ENCODE measurements around the gene CNIH4. TPM values are rescaled to one million over a fixed set of nuclear protein-coding genes. Genes with fewer than 3 reads are reported as not detected.
"Not testable (repeated sequence)": the region's sequence is repeated elsewhere in the genome, so short reads cannot be mapped to it uniquely, and the experiment has no call there.

Gene CNIH4
- 21.5 TPM for polyA plus RNA-seq

DNA sequence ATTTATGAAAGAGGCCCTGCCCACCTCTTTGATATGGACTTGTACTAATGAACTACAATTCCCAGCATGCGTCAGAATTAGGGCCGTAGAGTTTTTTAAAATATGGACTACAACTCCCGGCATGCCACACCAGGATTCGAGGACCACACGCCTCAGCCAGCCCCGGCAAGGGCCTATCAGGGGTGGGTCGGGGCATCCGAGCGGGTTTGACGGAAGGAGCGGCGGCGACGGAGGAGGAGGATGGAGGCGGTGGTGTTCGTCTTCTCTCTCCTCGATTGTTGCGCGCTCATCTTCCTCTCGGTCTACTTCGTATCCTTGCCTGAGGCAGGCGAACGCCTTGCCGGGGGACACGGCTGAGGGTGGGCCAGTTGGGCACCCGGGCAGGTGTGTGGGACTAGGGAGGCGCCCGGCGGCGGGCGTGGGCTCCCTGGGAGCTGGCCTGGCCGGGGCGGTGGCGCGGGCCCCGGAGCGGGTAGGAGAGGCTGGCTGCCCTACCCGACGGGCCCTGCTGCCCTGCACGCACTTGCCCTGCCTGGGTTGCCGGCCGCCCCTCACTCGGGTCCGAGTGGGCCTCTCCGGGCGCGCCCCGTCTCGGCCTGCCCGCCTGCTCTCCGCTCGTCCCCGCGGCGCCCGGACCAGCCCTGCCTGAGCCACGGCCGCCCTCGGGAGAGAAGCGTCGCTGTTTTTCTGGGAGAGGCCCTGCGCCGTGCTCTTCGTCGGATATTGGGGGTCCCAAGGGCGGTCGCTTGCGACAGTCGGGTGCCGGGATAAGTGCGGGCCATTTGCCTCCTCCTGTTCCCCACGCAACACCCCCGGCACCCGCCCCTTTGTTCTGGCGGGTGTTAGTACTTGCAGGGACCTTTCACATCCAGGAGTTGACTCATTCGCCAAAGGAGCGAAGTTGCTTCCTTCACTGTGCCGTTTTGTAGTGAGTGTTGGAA, at the start of gene CNIH4:
Gene CNIH4 (plus strand): TSS at position 195 of the 941 bp plus-strand sequence. CDS start 46 bp downstream, at position 241.
- Mint-ChIP-seq H3K27ac (peak within 1 kb of the TSS; percentile 40 to 98 (median 85)), H3K4me1 (peaks cover 15 to 23% (median 15%) of the 10 kb centered on the region in 3 donors), H3K4me3 (peak within 1 kb of the TSS; percentile 91 to 98 (median 95)), H3K27me3 (no peaks in the 10 kb centered on the region), H3K9me3 (no peaks in the 10 kb centered on the region), H3K36me3 (peaks cover 4% of the 10 kb centered on the region)

DNA sequence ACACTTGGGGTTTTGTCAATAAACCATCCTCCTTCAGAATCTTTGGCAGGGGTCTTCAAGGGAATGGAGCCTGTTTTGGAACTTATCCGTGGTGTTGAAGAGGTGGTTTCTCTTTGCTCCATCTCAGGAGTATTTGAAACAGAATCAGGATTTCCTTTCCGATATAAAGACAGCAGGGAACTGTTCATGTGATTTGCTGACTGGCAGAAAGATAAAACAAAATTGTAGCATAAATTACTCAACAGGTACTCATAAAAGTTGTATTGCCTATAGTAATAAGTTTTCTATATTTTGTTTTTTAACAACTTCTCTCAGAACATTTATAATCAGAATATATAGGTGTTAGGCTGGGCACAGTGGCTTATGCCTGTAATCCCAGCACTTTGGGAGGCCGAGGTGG, 48.6 kb upstream of the CNIH4 start:
- no peaks in the 10 kb centered on the region for H3K27me3 Mint-ChIP-seq
- no peak overlapping the region for H3K27ac Mint-ChIP-seq
- peaks cover 0 to 1% (median 0%) of the 10 kb centered on the region in 3 donors for H3K4me1 Mint-ChIP-seq
- no peak overlapping the region for H3K4me3 Mint-ChIP-seq
- no peaks in the 10 kb centered on the region for H3K9me3 Mint-ChIP-seq
- H3K36me3 Mint-ChIP-seq, result peaks cover 3% of the 10 kb centered on the region

GRCh38 chr1:224311503-224311902, 45.2 kb upstream of the CNIH4 start:
- not testable (repeated sequence) for H3K4me1 Mint-ChIP-seq, H3K4me3 Mint-ChIP-seq, H3K9me3 Mint-ChIP-seq, H3K36me3 Mint-ChIP-seq, H3K27ac Mint-ChIP-seq, H3K27me3 Mint-ChIP-seq

DNA sequence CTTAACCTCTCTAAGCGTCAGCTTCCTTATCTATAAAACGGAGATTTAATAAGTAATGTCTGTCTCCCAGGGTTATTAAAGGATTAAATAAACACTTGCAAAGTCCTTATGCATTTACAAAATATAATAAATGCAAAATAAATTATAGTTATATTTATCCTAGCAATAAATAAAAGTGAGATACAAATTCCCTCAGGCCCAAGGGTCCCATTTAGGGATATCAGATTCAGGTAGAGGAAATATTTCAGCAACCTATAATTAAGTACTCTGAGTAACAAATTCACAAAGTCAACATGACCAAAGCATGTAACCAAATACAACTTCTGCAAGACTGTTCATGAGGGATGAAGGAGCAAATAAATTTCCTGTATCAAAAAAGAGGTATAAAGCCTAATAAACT, 44.7 kb upstream of the CNIH4 start:
- Mint-ChIP-seq H3K27me3 (no peaks in the 10 kb centered on the region), H3K9me3 (no peaks in the 10 kb centered on the region)

GRCh38 chr1:224317383-224318045, 39.2 kb upstream of the CNIH4 start:
- Mint-ChIP-seq H3K9me3 (no peaks in the 10 kb centered on the region), H3K27ac (no peak overlapping the region), H3K36me3 (peaks cover 7% of the 10 kb centered on the region), H3K27me3 (no peaks in the 10 kb centered on the region), H3K4me3 (no peak overlapping the region), H3K4me1 (peaks cover 2 to 10% (median 5%) of the 10 kb centered on the region in 3 donors)

More for the DNA sequence above, 44.7 kb upstream of the CNIH4 start:
- Mint-ChIP-seq H3K36me3 (peaks cover 7% of the 10 kb centered on the region), H3K4me3 (no peak overlapping the region), H3K27ac (no peak overlapping the region), H3K4me1 (peaks cover 0 to 5% (median 2%) of the 10 kb centered on the region in 3 donors)

- Mint-ChIP-seq H3K4me1 (peaks cover 4 to 13% (median 11%) of the 10 kb centered on the region in 3 donors), H3K9me3 (no peaks in the 10 kb centered on the region), H3K27ac (no peak overlapping the region), H3K4me3 (no peak overlapping the region), H3K36me3 (peaks cover 7% of the 10 kb centered on the region), H3K27me3 (no peaks in the 10 kb centered on the region)
Measured at GRCh38 chr1:224321706-224322105, 35.0 kb upstream of the CNIH4 start.

- Mint-ChIP-seq H3K4me1 (peaks cover 17 to 38% (median 36%) of the 10 kb centered on the region in 3 donors), H3K4me3 (peak overlapping the region in 1 of 4 donors; percentile 29), H3K36me3 (peaks cover 6% of the 10 kb centered on the region), H3K27ac (no peak overlapping the region), H3K27me3 (no peaks in the 10 kb centered on the region), H3K9me3 (no peaks in the 10 kb centered on the region)
Measured at GRCh38 chr1:224325959-224326358, 30.7 kb upstream of the CNIH4 start.

GRCh38 chr1:224328644-224329043, 28.0 kb upstream of the CNIH4 start:
- Mint-ChIP-seq H3K27me3 (no peaks in the 10 kb centered on the region), H3K4me3 (peak overlapping the region; percentile 55 to 99 (median 80)), H3K9me3 (no peaks in the 10 kb centered on the region), H3K4me1 (peaks cover 21 to 37% (median 31%) of the 10 kb centered on the region in 3 donors), H3K27ac (peak overlapping the region in 2 of 3 donors; percentile 99 to 100), H3K36me3 (peaks cover 4% of the 10 kb centered on the region)

GRCh38 chr1:224329484-224329841, 27.2 kb upstream of the CNIH4 start:
- Mint-ChIP-seq H3K4me3 (peak overlapping the region; percentile 95 to 100 (median 98)), H3K27ac (peak overlapping the region; percentile 99 to 100 (median 100)), H3K4me1 (peaks cover 19 to 39% (median 31%) of the 10 kb centered on the region in 3 donors), H3K36me3 (peaks cover 4% of the 10 kb centered on the region), H3K9me3 (no peaks in the 10 kb centered on the region), H3K27me3 (no peaks in the 10 kb centered on the region)

- Mint-ChIP-seq H3K4me3 (peak within 1 kb of the TSS; percentile 95 to 100 (median 98)), H3K9me3 (no peaks in the 10 kb centered on the region), H3K36me3 (peaks cover 2% of the 10 kb centered on the region), H3K27ac (peak within 1 kb of the TSS; percentile 99 to 100 (median 100)), H3K4me1 (peaks cover 19 to 37% (median 31%) of the 10 kb centered on the region in 3 donors), H3K27me3 (no peaks in the 10 kb centered on the region)
Measured at GRCh38 chr1:224329842-224330753, 26.6 kb upstream of the CNIH4 start, which contains the start of gene NVL. Gene NVL, minus strand, starts transcription at chr1:224330172. Its CDS starts 45 bp downstream, at chr1:224330127.

DNA sequence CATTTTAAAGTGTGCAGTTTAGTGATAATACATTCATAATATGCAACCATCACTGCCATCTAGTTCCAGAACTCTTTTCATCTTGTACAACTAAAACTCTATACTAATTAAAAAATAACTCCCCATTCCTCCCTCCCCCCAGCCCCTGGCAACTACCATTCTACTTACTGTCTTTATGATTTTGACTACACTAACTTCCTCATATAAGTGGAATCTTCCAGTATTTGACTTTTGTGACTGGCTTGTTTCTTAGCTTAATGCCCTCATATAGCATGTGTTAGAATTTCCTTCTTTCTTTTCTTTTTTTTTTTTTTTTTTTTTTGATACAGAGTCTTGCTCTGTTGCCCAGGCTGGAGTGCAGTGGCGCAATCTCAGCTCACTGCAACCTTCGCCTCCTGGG, 25.4 kb upstream of the CNIH4 start:
- H3K4me3 Mint-ChIP-seq, result peak overlapping the region in 2 of 4 donors; percentile 9 to 100
- H3K9me3 Mint-ChIP-seq, result no peaks in the 10 kb centered on the region
- peaks cover 19 to 37% (median 31%) of the 10 kb centered on the region in 3 donors for H3K4me1 Mint-ChIP-seq
- peaks cover 2% of the 10 kb centered on the region for H3K36me3 Mint-ChIP-seq
- no peaks in the 10 kb centered on the region for H3K27me3 Mint-ChIP-seq
- peak overlapping the region in 1 of 3 donors; percentile 99 for H3K27ac Mint-ChIP-seq

DNA sequence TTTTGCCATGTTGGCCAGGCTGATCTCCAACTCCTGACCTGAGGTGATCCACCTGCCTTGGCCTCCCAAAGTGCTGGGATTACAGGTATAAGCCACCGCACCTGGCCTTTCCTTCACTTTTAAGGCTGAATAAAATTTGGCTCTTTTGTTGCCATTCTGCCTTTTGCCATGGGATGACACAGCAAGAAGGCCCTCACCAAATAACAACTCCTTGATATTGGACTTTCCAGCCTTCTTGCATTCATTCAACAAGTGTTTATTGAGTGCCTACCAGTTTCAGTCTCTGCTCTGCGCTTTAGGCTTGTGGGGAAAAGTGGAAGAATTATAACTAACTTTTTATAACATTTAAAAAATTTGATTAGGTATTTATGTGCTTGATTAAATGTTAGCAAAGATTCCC, 24.9 kb upstream of the CNIH4 start:
- no peaks in the 10 kb centered on the region for H3K27me3 Mint-ChIP-seq
- no peak overlapping the region for H3K27ac Mint-ChIP-seq
- no peak overlapping the region for H3K4me3 Mint-ChIP-seq
- H3K9me3 Mint-ChIP-seq, result no peaks in the 10 kb centered on the region
- H3K36me3 Mint-ChIP-seq, result peaks cover 2% of the 10 kb centered on the region
- peaks cover 19 to 37% (median 31%) of the 10 kb centered on the region in 3 donors for H3K4me1 Mint-ChIP-seq

DNA sequence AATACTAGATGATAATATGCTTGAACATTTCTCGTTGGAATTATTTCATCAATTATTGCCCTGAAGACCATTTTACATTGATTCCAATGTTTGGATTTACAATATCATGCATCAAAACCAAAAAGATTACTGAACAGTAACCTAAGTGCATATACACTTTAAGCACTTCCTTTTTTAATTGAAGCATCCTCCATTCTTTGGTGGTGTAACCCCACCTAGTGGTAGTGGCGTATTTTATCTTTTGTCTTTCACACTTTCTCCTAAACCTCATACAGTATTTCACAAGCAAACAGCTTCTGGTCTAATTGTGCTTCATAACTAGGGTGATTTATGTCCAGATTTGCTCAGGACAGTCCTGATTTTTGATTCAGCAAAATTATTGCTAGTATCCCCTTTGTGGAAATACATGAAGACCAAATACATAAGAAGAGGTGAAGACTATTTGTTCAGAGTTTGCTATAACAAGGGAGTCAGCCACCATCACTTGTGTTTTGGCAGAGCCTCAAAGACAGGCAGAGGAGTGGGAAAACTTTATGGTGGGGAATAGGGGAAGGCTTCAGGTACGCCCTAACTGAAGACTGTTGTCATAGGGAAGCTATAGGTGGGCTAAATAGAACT, 23.3 kb upstream of the CNIH4 start:
- H3K27me3 Mint-ChIP-seq, result no peaks in the 10 kb centered on the region
- peak overlapping the region; percentile 39 to 83 (median 62) for H3K27ac Mint-ChIP-seq
- H3K36me3 Mint-ChIP-seq, result no peaks in the 10 kb centered on the region
- H3K9me3 Mint-ChIP-seq, result peaks cover 0 to 3% (median 0%) of the 10 kb centered on the region in 3 donors
- peaks cover 11 to 26% (median 24%) of the 10 kb centered on the region in 3 donors for H3K4me1 Mint-ChIP-seq
- H3K4me3 Mint-ChIP-seq, result peak overlapping the region in 1 of 4 donors; percentile 84

All from IgD-negative memory B cell (primary cell).